ENCODE data around the gene FLOT1.

- TF ChIP-seq CTCF (IDR thresholded peaks at IDR 0.05; ENCODE audit: insufficient read depth, low read depth, low read length), result no peak
- TF ChIP-seq EZH2 (IDR thresholded peaks at IDR 0.05; ENCODE audit: insufficient read depth, low read length), result no peak
Measured at GRCh38 chr6:30721198-30722024, 21.1 kb downstream of the FLOT1 start.
